ENCODE data around the gene SMARCE1.

Gene SMARCE1

DNA sequence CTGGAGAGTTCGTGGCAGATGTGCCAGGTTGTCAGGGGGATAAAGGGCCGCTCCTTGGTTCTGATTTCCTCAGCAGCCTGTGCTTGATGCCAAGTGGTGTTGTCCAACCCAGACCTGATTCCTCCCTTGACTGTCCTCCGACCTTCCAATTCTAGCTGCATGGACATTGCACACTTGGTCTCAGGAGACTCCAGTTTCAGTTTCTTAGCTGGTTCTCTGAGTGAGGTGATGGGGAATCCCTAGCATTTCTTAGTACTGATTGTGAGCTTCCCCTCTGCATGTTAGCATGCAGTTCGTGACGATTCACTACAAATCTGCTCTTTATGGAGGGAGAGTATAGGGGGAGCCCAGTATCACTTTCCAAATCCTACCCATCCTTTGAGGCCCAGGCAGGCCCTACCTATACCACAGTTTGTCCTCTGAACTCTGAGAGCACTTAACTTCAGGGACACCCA lies 70.0 kb downstream of the SMARCE1 start:
- DNase-seq, result no peak

DNA sequence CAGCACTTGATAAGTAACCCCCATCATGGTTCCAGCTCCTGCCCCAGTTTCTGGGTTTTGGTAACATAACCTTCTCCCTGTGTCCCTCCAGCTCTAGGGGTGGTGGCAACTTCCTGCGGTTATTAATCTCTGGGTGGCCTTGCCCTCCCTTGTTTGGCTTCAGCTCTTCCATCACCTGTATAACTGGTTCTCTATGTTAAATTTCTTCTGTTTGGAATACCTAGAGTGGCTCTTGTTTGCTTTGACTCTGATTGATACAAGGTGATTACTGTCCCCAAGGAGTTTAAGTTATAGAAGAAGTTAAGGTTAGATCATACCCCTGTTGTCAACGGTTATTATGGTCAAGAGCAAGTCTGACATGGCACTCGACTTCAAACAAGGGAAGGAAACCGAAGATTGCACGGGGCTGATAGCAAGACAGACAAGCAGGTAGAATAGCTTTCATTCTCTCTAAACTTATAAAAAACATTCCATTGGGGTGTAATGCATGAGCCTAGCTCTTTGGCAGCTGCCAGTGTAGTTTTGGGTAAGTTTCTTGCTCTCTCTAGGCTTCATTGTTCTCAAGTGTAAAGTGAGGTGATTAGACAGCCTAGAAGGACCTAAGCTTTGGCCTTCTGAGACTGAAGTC lies 71.4 kb downstream of the SMARCE1 start:
- DNase-seq, result no peak

All from SIG-M5 (cell line).